Parathyroid adenoma (tissue), 2 donors: ENCODE results near the gene UXS1.

ENCODE experiments used
- H2AFZ ChIP-seq: fragments of 300-600 bp; sonication (generic); one replicate; pipeline ENCODE4 v1.7.0; 2017; ENCODE audit warnings: antibody characterized with exemption, mild to moderate bottlenecking
- H3K27ac ChIP-seq: fragments of 300-600 bp; sonication (generic); one replicate; pipeline ENCODE4 v1.7.0; 2017
- H3K27me3 ChIP-seq: fragments of 300-600 bp; sonication (generic); one replicate; pipeline ENCODE4 v1.7.0; 2017; ENCODE audit warnings: low read length; ENCODE audit not compliant: control insufficient read depth, insufficient read depth
- H3K36me3 ChIP-seq: fragments of 300-600 bp; sonication (generic); one replicate; pipeline ENCODE4 v1.7.0; 2017; ENCODE audit warnings: low read length; ENCODE audit not compliant: control insufficient read depth, insufficient read depth
- H3K4me1 ChIP-seq: fragments of 300-600 bp; sonication (generic); one replicate; pipeline ENCODE4 v1.7.0; 2017; ENCODE audit warnings: control low read depth
- H3K4me2 ChIP-seq: fragments of 300-600 bp; sonication (generic); one replicate; pipeline ENCODE4 v1.7.0; 2017; ENCODE audit warnings: low read length
- H3K4me3 ChIP-seq: fragments of 300-600 bp; sonication (generic); one replicate; pipeline ENCODE4 v1.7.0; 2017; ENCODE audit warnings: low read depth, low read length
- H3K79me2 ChIP-seq: fragments of 300-600 bp; sonication (generic); one replicate; pipeline ENCODE4 v1.7.0; 2017; ENCODE audit warnings: control low read depth
- H3K9ac ChIP-seq: fragments of 300-600 bp; sonication (generic); one replicate; pipeline ENCODE4 v1.7.0; 2017; ENCODE audit warnings: mild to moderate bottlenecking
- H3K9me3 ChIP-seq: fragments of 300-600 bp; sonication (generic); one replicate; pipeline ENCODE4 v1.7.0; 2017; ENCODE audit warnings: low read length; ENCODE audit not compliant: control insufficient read depth
- TF ChIP-seq, protein P1 (sequence below): fragments of 300-600 bp; sonication (generic); IDR thresholded peaks from one replicate; pipeline ENCODE4 v1.7.0; 2017; ENCODE audit warnings: antibody characterized with exemption, mild to moderate bottlenecking
- donor health status: primary hyperparathyroidism.

UXS1 gene

DNA sequence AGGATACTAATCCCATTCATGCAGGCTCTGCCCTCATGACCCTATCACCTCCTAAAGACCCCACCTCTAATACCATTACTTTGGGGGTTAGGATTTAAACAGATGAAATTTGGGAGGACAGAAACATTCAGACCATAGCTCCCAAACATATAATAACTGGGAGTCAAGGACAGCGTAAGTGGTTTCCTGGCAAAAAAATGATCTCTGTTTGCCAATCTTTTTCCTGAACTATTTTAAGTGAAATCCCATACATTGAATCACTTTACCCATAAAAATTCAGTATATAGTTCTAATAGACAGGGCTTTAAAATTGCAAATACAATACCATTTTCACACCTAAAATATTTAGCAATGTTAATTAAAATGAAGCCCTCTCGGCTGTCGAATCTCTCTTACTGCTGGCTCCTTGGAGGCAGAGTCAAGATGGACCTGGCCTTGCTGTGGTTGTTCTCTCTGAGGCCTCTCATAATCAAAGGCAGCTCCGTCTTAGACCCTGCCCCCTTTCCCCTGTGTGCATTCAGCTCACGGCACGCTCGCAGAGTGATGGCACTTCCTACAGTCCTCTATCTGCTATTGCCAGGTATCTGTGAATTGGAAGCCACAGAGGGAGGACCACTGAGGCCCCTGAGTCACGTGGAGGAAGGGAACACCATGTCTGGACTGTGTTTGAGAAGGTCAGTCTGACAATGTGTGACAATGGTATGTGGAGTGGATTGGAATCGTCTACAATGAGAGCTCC is 132.3 kb downstream of the UXS1 start:
- Histone ChIP-seq H3K27ac (no peak overlapping the region), H3K4me1 (no peaks in the 10 kb centered on the region), H2AFZ (no peak overlapping the region), H3K4me3 (no peak overlapping the region), H3K79me2 (no peaks in the 10 kb centered on the region), H3K9me3 (no peaks in the 10 kb centered on the region), H3K36me3 (no peaks in the 10 kb centered on the region), H3K4me2 (no peak overlapping the region), H3K27me3 (no peaks in the 10 kb centered on the region), H3K9ac (no peak overlapping the region)
- TF ChIP-seq, protein P1, sequence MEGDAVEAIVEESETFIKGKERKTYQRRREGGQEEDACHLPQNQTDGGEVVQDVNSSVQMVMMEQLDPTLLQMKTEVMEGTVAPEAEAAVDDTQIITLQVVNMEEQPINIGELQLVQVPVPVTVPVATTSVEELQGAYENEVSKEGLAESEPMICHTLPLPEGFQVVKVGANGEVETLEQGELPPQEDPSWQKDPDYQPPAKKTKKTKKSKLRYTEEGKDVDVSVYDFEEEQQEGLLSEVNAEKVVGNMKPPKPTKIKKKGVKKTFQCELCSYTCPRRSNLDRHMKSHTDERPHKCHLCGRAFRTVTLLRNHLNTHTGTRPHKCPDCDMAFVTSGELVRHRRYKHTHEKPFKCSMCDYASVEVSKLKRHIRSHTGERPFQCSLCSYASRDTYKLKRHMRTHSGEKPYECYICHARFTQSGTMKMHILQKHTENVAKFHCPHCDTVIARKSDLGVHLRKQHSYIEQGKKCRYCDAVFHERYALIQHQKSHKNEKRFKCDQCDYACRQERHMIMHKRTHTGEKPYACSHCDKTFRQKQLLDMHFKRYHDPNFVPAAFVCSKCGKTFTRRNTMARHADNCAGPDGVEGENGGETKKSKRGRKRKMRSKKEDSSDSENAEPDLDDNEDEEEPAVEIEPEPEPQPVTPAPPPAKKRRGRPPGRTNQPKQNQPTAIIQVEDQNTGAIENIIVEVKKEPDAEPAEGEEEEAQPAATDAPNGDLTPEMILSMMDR, result no peak

DNA sequence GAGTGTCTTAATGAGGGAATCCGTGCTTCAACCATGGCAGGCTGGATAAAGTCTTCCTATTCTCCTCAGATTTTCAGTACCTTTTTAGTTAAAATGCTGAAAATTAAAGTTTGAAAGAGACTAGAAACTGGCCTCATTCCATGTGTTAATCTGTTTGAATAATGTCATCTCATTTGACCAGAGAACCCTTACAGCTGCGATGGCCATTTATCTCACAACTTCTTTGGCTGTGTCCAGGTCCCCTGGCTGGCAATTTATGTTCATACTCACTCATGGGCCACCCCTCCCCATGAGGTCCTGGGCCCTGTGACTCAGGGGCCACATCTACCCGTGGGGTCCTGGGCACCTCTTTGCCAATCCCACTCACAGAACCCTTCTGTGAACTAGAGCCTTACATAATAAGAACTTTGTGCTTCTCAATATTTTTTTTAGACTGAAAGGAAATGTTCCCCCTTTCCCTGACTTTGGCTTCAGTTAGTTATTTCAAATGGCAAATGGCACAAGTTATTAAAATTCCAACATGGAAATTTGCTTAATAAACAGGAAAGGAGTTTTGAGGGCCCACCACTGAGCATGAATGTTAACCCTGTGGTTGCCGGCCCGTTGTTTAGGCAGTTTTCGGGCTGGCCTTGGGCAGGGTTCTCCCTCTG is 134.6 kb downstream of the UXS1 start:
- Histone ChIP-seq H2AFZ (no peak overlapping the region), H3K27me3 (no peaks in the 10 kb centered on the region), H3K4me3 (no peak overlapping the region), H3K36me3 (no peaks in the 10 kb centered on the region), H3K79me2 (no peaks in the 10 kb centered on the region), H3K4me2 (no peak overlapping the region), H3K9me3 (no peaks in the 10 kb centered on the region), H3K27ac (no peak overlapping the region), H3K9ac (no peak overlapping the region), H3K4me1 (no peaks in the 10 kb centered on the region)
- TF ChIP-seq, protein P1, result no peak

DNA sequence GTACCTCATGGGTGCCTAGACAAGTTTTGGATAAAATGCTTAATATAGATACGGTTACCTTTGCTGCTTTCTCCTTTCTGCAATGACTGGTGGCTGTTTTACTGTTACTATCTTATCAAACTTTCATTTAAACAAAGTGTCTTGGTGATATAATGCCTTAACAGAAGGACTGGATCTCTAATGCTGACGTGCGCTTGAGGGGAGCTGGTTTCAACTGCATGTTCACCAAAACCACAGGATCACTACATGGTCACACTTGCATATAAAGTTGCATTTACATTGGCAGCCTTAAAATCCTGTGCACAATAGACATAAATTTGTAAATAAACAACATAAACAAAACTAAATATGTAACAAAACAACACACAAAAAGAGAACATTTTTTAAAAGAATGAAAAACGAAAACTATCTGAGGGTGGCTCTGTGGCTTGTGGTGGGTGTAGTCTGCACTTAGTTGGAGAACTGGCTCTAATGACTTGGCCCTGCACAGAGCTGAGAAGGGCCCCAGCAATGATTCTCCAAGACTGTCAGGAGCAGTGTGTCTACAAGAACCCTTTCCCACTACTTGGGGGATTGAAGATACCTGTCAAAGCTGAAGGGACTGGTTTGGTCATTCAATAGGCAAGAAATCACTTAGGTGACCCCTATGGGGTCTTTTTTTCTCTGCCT is 135.5 kb downstream of the UXS1 start:
- Histone ChIP-seq H3K36me3 (no peaks in the 10 kb centered on the region), H3K27me3 (no peaks in the 10 kb centered on the region), H3K4me1 (no peaks in the 10 kb centered on the region), H3K9me3 (no peaks in the 10 kb centered on the region), H3K4me2 (no peak overlapping the region), H3K9ac (no peak overlapping the region), H3K4me3 (no peak overlapping the region), H3K27ac (no peak overlapping the region), H2AFZ (no peak overlapping the region), H3K79me2 (no peaks in the 10 kb centered on the region)
- TF ChIP-seq, protein P1, result no peak

DNA sequence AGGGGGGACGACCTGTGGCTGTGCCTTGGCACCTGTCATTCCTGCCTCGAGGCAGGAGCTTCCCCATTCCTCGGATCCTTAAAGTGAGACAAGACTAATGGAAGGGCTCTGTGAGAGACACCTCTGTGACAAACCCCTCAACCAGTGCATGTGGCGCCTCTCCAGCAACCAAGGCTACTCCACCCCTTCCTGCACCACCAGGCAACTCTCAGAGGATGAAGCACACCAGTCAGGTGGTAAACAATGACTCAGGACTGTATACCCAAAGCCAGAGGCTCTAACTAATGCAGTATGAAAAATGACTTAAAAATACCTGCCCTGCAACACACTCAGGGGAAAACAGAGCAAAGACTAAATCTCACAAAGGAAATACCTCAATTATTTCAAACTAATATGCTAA is 136.9 kb downstream of the UXS1 start:
- H3K27me3 ChIP-seq, result no peaks in the 10 kb centered on the region
- no peaks in the 10 kb centered on the region for H3K36me3 ChIP-seq
- no peak overlapping the region for H2AFZ ChIP-seq
- no peaks in the 10 kb centered on the region for H3K9me3 ChIP-seq
- no peaks in the 10 kb centered on the region for H3K79me2 ChIP-seq
- H3K27ac ChIP-seq, result no peak overlapping the region
- no peak overlapping the region for H3K9ac ChIP-seq
- TF ChIP-seq, protein P1, result no peak
- no peak overlapping the region for H3K4me2 ChIP-seq
- no peaks in the 10 kb centered on the region for H3K4me1 ChIP-seq
- no peak overlapping the region for H3K4me3 ChIP-seq
